ENCODE measurements around the gene FAM13A. TPM values are rescaled to one million over a fixed set of nuclear protein-coding genes. Genes with fewer than 3 reads are reported as not detected.
A peak's percentile ranks its signal among the peaks of the same experiment; 100 is the strongest.

The FAM13A gene
- total and polyA plus RNA-seq, 9 of the 15 experiments (the other 6 are each of a cell fraction or from before 2014, with no cell fraction given): 11.3 to 23.3 (median 14.7) TPM

GRCh38 chr4:89000844-89001360, 56.1 kb downstream of the FAM13A start (continued):
- TF ChIP-seq THRA (IDR thresholded peaks at IDR 0.05) (no peak), ZNF133 (CRISPR knock-in tag; IDR thresholded peaks at IDR 0.05) (no peak), RAD51 (IDR thresholded peaks at IDR 0.05; ENCODE audit: borderline replicate concordance, low read depth) (peak; percentile 33; the same call in 1 of the 2 replicates), NR0B1 (IDR thresholded peaks at IDR 0.05; ENCODE audit: partially characterized antibody) (no peak), TCF7L2 (IDR thresholded peaks at IDR 0.05; ENCODE audit: low read depth, low read length) (no peak), MYC (IDR thresholded peaks at IDR 0.05; ENCODE audit: low read depth, low read length) (peak; percentile 52; the same call in 1 of the 2 replicates), MYC (CRISPR knock-in tag; IDR thresholded peaks at IDR 0.05; ENCODE audit: borderline replicate concordance, low read depth) (no peak), CBX5 (IDR thresholded peaks at IDR 0.05; ENCODE audit: borderline replicate concordance, low read depth) (no peak), CREBBP (IDR thresholded peaks at IDR 0.05; ENCODE audit: low read depth, low read length) (no peak), ZBTB26 (CRISPR knock-in tag; IDR thresholded peaks at IDR 0.05) (no peak), SAFB2 (IDR thresholded peaks at IDR 0.05; ENCODE audit: borderline replicate concordance, low read depth, low read length, severe bottlenecking) (no peak), HES1 (IDR thresholded peaks at IDR 0.05; ENCODE audit: low read depth) (no peak), RBM25 (IDR thresholded peaks at IDR 0.05; ENCODE audit: low read depth, low read length, severe bottlenecking) (no peak), ZNF395 (CRISPR knock-in tag; IDR thresholded peaks at IDR 0.05) (peak; percentile 92), HMG20B (CRISPR knock-in tag; IDR thresholded peaks at IDR 0.05) (no peak), SUPT5H (IDR thresholded peaks at IDR 0.05) (no peak), LEF1 (IDR thresholded peaks at IDR 0.05) (no peak), ZNF518B (CRISPR knock-in tag; IDR thresholded peaks at IDR 0.05) (no peak), TCF15 (CRISPR knock-in tag; IDR thresholded peaks at IDR 0.05) (no peak)

Data from K562 (cell line).